ENCODE results near the gene PYDC2. TPM values are rescaled to one million over a fixed set of nuclear protein-coding genes. Genes with fewer than 3 reads are reported as not detected.

The PYDC2 gene
- total RNA-seq (2014; rRNA removed; shearing (Covaris generic)) (not detected in 2 replicates), total RNA-seq (2022) (not detected in 2 replicates), Bru-seq, nascent RNA (not detected), BruChase-seq, experiment 1, labeled RNA remaining after a 6-hour chase (not detected), BruChase-seq, experiment 2, labeled RNA remaining after a 2-hour chase (not detected)
- long read RNA-seq, result 0 reads

GRCh38 chr3:191461113-191461595 lies at the start of gene PYDC2:
Gene PYDC2 (plus strand): TSS chr3:191461163. CDS start chr3:191461163, 0 bp downstream.
- H3K4me2 ChIP-seq (ENCODE audit: low read length), result no peak within 1 kb of the TSS
- DNase-seq (ENCODE audit: low spot score), result no peak
- no peak within 1 kb of the TSS for H3K4me3 ChIP-seq (ENCODE audit: low read depth, low read length, poor library complexity, severe bottlenecking)
- no peaks in the 10 kb centered on the region for H3K9me3 ChIP-seq (ENCODE audit: low read length)
- CTCF ChIA-PET (ENCODE audit: unreplicated experiment), result interaction anchor here (1.1 kb wide), 1 partner anchor 10 kb away, joined by 3 read pairs; no protein-coding TSS in a partner anchor
- H3K9me2 ChIP-seq (ENCODE audit: insufficient read depth, low read length), result no peaks in the 10 kb centered on the region
- no peak within 1 kb of the TSS for H3K27ac ChIP-seq (ENCODE audit: low read depth, low read length, poor library complexity, severe bottlenecking)
- no peak within 1 kb of the TSS for H2AFZ ChIP-seq (ENCODE audit: low read length)
- no peaks in the 10 kb centered on the region for H3K36me3 ChIP-seq (ENCODE audit: insufficient read depth, low read length)
- intact Hi-C loops (cut with micrococcal nuclease; ENCODE audit: unreplicated experiment), result no loop called here
- no TSS peak for BruUV-seq (replicated peaks)
- H3K79me2 ChIP-seq (ENCODE audit: insufficient read depth, low read depth, low read length), result no peaks in the 10 kb centered on the region
- POLR2A ChIA-PET, result interaction anchor here (1.2 to 1.3 kb wide), 2 partner anchors 8 to 12 kb away, joined by 3 read pairs; no protein-coding TSS in a partner anchor
- TF ChIP-seq CTCF (conservative IDR thresholded peaks at IDR 0.05; ENCODE audit: low read length), result no peak
- TF ChIP-seq EZH2phosphoT487 (IDR thresholded peaks at IDR 0.05; ENCODE audit: borderline replicate concordance, low read depth, low read length), result no peak
- no peaks in the 10 kb centered on the region for H4K20me1 ChIP-seq (ENCODE audit: insufficient read depth, low read length)
- H3K4me1 ChIP-seq (ENCODE audit: insufficient read depth, low read length, poor library complexity, severe bottlenecking), result no peaks in the 10 kb centered on the region

- CTCF ChIA-PET (ENCODE audit: unreplicated experiment), result no interaction called here
- no peaks in the 10 kb centered on the region for H3K79me2 ChIP-seq (ENCODE audit: insufficient read depth, low read depth, low read length)
- no TSS peak for BruUV-seq (replicated peaks)
Measured at GRCh38 chr3:191412759-191413158, 48.2 kb upstream of the PYDC2 start.

More at GRCh38 chr3:191412759-191413158, 48.2 kb upstream of the PYDC2 start:
- intact Hi-C loops (cut with micrococcal nuclease; ENCODE audit: unreplicated experiment), result no loop called here
- Histone ChIP-seq H3K9me3 (ENCODE audit: low read length) (peaks cover 14% of the 10 kb centered on the region; the same call in 1 of the 2 replicates), H3K36me3 (ENCODE audit: insufficient read depth, low read length) (no peaks in the 10 kb centered on the region), H3K27ac (ENCODE audit: low read depth, low read length, poor library complexity, severe bottlenecking) (no peak overlapping the region), H2AFZ (ENCODE audit: low read length) (no peak overlapping the region), H3K4me3 (ENCODE audit: low read depth, low read length, poor library complexity, severe bottlenecking) (no peak overlapping the region), H3K4me2 (ENCODE audit: low read length) (no peak overlapping the region), H4K20me1 (ENCODE audit: insufficient read depth, low read length) (no peaks in the 10 kb centered on the region), H3K9me2 (ENCODE audit: insufficient read depth, low read length) (no peaks in the 10 kb centered on the region), H3K4me1 (ENCODE audit: insufficient read depth, low read length, poor library complexity, severe bottlenecking) (no peaks in the 10 kb centered on the region)
- POLR2A ChIA-PET, result no interaction called here
- no peak for TF ChIP-seq EZH2phosphoT487 (IDR thresholded peaks at IDR 0.05; ENCODE audit: borderline replicate concordance, low read depth, low read length)
- TF ChIP-seq CTCF (conservative IDR thresholded peaks at IDR 0.05; ENCODE audit: low read length), result no peak
- DNase-seq (ENCODE audit: low spot score), result no peak

Data from OCI-LY7 (cell line).